Measurements from ENCODE around the gene PTPN13. TPM values are rescaled to one million over a fixed set of nuclear protein-coding genes. Genes with fewer than 3 reads are reported as not detected.

Gene PTPN13
- polyA plus RNA-seq, 1 donor from 2014 or later = not detected

DNA sequence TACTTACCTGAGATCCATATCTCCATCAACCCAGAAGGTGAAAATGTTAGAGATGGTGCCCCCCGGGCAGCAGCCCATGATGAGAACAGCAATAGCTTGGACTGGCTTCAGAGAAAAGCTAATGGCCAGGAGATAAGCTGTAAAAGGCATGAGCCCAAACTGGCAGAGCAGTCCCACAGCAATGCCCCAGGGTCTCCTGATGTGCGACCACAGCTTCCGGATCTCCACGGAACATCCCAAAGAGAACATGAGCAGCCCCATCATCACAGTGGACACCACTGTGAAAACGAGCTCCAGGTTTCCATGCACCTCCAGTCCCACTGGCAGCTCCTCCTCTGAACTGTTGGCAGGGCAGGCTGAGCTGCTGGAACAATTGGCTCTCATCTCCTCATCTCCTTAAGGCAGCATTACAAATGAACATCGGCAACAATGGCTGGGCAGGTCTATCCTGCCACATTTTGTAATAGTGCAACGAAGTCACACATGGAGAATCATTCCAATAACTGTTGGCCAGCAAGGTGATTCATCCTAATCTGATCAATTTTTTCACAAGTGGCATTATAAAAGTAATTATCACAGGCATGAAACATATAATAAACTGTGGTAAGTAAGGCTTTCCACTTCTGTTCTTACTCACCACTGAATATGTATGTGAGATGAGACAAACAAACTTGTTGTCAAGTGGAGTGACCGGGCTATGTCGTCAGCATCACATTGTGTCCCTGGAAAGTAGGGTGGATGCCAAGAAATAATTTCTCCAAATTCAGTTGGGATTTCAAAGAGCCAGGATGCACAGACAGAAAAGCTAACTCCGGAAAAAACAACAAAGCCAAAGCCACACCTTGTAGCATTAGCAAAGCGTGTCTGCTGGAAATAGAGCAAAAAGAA lies 254.9 kb downstream of the PTPN13 start, which contains the start of gene SLC10A6:
SLC10A6 (minus strand) TSS at position 653 of the 888 bp plus-strand sequence; CDS start at position 384, 269 bp downstream.
- H3K4me3 Mint-ChIP-seq = no peak within 1 kb of the TSS
- peaks cover 0 to 7% (median 0%) of the 10 kb centered on the region in 3 donors for H3K9me3 Mint-ChIP-seq
- H3K27me3 Mint-ChIP-seq = peaks cover 2% of the 10 kb centered on the region
- H3K27ac Mint-ChIP-seq = no peak within 1 kb of the TSS
- H3K4me1 Mint-ChIP-seq = peaks cover 0 to 1% (median 0%) of the 10 kb centered on the region in 3 donors
- H3K36me3 Mint-ChIP-seq = peaks cover 2% of the 10 kb centered on the region

DNA sequence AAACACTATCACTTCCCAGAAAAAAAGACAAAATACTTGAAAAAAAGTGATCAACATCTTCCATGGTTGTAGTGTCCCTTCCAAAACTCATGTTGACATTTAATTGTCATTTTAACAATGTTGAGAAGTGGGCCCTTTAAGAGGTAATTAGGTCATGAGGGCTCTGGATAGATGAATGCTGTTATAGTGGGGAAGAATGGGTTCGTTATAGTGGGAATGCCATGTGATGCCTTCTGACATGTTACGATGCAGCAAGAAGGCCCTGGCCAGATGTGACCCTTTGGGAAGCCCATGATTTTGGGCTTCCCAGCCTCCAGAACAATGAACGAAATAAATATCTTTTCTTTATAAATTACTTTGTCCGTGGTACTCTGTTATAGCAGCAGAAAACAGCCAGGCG lies 259.1 kb downstream of the PTPN13 start:
- Mint-ChIP-seq H3K4me3 (no peak overlapping the region), H3K9me3 (peaks cover 0 to 7% (median 0%) of the 10 kb centered on the region in 3 donors), H3K27ac (no peak overlapping the region), H3K27me3 (peaks cover 2% of the 10 kb centered on the region), H3K4me1 (peaks cover 0 to 1% (median 0%) of the 10 kb centered on the region in 3 donors), H3K36me3 (peaks cover 3% of the 10 kb centered on the region)

DNA sequence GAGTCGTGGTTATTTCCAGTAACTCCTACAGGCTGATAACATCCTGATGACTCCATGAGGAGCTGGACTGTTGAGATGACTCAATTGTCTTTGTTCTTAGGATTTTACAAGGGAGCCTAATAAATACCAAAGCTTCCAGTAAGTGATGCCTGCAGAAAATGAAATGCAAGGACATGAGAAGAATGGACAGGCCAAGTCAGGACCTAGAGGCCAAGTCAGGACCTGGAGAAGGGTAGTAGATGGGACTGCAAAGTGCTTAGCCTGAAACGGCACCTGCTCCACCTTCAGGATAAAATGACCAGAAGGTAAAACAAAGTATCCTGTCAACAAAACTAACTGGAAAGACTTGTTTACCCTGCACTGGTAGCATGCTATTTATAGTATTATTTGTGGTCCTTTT lies 261.5 kb downstream of the PTPN13 start:
- no peaks in the 10 kb centered on the region for H3K27me3 Mint-ChIP-seq
- H3K27ac Mint-ChIP-seq = no peak overlapping the region
- no peaks in the 10 kb centered on the region for H3K9me3 Mint-ChIP-seq
- peaks cover 0 to 1% (median 0%) of the 10 kb centered on the region in 3 donors for H3K4me1 Mint-ChIP-seq
- H3K4me3 Mint-ChIP-seq = no peak overlapping the region
- peaks cover 2% of the 10 kb centered on the region for H3K36me3 Mint-ChIP-seq

GRCh38 chr4:86856896-86857295 lies 262.8 kb downstream of the PTPN13 start:
- no peaks in the 10 kb centered on the region for H3K4me1 Mint-ChIP-seq
- peaks cover 0 to 2% (median 0%) of the 10 kb centered on the region in 3 donors for H3K9me3 Mint-ChIP-seq
- H3K27ac Mint-ChIP-seq = no peak overlapping the region
- peaks cover 2% of the 10 kb centered on the region for H3K36me3 Mint-ChIP-seq
- no peaks in the 10 kb centered on the region for H3K27me3 Mint-ChIP-seq
- no peak overlapping the region for H3K4me3 Mint-ChIP-seq

GRCh38 chr4:86857341-86858052 lies 263.4 kb downstream of the PTPN13 start:
- H3K4me3 Mint-ChIP-seq = no peak overlapping the region
- H3K9me3 Mint-ChIP-seq = peaks cover 0 to 2% (median 0%) of the 10 kb centered on the region in 3 donors
- H3K27me3 Mint-ChIP-seq = no peaks in the 10 kb centered on the region
- H3K36me3 Mint-ChIP-seq = peaks cover 2% of the 10 kb centered on the region
- H3K4me1 Mint-ChIP-seq = no peaks in the 10 kb centered on the region
- H3K27ac Mint-ChIP-seq = peak overlapping the region in 1 of 3 donors; percentile 67

Other genes starting within 250 kb of the PTPN13 start
- gene MAPK10, start 234.3 kb upstream of the PTPN13 start, polyA plus RNA-seq = 0.94 TPM